ENCODE results near the gene KLF2.

The KLF2 gene

DNA sequence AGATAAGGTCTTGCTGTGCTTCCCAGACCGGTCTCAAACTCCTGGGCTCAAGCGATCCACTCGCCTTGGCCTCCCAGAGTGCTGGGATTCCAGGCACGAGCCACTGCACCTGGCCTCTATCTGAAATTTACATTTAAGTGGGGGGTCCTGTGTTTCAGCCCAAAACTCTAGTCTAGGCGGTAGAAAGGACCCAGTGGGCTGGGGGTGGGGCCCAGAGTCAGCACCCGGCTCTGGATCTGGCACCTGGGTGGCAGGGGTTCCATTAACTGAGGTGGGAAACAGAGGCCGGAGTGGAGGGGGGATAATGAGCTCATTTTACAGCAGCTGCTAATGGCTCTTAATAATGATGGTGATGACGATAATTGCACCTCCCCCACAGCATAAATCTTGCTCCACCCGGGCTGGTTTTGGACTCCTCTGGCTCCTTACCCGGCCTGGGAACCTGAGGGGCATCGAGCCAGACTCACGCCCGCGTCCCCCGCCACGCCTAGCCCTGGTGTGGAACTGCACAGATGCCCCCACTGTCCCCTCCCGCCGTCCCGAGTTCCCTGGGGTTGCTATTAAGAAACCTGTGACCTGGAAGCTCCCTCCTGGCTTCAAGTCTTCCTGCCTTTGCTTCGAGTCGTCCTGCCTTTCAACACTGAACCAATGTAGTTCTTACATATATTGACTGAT is 17.8 kb upstream of the KLF2 start:
- DNase-seq = no peak

DNA sequence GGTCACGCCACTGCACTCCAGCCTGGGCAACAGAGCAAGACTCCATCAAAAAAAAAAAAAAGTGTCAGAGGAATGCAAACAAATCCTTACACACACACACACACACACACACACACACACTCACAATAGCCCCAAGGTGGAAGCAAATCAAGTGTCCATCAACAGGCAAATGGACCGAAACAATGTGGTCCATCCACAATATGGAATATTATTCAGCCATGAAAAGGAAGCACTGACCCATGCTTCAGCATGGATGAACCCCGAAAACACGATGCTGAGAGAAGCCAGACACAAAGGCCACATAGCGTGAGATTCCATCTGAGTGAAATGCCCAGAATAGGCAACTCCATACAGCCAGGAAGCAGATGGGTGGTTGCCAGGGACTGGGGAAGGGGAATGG is 16.5 kb upstream of the KLF2 start:
- no peak for DNase-seq

DNA sequence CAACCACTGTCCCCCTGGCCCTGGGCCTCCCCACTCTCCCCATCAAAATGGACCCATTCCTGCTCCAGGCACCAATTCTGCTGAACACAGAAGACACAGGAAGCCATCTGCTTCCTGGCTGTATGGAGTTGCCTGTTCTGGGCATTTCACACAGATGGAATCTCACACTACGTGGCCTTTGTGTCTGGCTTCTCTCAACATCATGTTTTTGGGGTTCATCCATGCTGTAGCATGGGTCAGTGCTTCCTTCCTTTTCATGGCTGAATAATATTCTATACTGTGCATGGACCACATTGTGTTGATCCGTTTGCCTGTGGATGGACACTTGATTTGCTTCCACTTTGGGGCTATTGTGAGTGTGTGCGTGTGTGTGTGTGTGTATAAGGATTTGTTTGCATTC is 15.0 kb upstream of the KLF2 start:
- no peak for DNase-seq

DNA sequence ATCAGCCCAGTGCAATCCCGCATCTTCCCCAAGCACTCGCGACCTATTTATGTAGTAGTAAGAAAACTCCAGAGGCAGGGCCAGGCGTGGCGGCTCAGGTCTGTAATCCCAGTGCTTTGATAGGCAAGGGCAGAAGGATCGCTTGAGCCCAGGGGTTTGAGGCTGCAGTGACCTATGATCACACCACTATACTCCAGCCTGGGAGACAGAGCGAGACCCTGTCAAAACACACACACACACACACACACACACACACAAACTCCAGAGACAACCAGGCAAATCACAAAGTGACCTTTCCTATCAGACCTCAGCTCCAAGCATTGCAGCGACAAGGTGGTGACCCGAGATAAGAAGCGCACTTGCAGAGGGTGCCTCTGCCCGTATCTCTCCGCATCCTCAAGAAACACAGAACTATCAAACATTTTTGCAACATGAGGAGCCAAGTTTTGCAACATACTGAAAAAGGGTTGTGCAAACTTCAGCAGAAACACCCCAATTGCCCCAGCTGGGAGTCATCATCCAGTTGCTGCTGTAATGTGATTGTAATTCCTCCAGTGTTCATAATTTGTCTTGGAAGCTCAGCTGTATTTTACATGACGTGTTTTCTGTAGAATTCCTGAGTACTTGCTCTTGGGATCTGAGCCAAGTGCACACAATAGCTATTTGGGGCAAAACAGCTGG is 8.7 kb upstream of the KLF2 start:
- DNase-seq = peak in 4 of 58 donors; percentile 5 to 27 (median 14)

DNA sequence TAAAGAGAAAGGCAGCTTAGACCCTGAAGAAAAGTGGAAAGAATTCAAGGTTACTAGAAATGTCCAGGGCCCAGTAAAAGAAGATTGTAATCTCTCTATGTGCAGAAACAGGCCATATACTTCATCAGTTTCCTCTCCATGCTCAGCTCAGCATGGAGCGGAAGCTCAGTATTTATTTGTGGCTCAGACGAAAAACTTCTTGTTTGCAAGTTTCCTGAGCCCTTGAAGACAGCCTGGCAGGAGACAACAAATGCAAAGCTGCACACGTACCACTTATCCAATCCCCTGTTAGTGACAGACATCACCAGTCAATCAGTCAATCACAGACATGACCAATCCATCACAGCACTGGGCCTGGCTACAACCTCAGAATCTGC is 8.1 kb upstream of the KLF2 start:
- no peak for DNase-seq

DNA sequence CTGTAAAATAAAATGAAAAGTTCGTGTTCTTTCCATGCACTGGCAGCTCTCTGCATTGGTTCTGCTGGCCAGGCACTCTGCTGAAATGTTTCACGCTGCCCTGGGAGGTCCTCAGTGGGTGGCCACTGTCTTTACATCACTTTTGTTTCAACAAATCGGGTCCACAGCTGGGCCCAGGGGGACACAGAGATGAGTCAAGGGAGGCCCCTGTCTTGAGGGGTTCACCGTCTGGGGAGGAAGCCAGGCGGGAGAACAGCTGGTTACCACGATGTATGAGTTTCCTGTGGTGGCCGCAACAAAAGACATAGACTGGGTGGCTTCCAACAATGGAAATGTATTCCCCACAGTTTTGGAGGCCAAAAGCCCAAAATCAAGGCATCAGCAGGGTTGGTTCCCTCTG is 5.1 kb upstream of the KLF2 start:
- no peak for DNase-seq

DNA sequence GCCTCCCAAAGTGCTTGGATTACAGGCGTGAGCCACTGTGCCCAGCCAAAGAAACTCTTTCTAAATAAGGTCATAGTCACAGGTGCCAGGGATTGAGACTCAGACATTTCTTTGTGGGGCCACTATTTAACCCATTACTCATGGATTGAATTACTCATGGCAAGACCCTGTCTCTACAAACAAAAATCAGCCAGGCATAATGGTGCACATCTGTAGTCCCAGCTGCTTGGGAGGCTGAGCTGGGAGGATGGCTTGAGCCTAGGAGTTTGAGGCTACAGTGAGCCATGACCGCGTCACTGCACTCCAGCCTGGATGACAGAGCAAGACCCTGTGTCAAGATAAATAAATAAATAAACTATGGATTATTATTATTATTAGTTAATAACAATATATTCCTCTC is 3.6 kb upstream of the KLF2 start:
- DNase-seq = no peak

DNA sequence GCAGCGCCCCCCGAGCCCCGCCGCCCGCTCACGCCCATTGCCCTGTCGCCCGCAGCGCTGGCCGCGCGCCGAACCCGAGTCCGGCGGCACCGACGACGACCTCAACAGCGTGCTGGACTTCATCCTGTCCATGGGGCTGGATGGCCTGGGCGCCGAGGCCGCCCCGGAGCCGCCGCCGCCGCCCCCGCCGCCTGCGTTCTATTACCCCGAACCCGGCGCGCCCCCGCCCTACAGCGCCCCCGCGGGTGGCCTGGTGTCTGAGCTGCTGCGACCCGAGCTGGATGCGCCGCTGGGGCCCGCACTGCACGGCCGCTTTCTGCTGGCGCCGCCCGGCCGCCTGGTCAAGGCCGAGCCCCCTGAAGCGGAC is 518 bp downstream of the KLF2 start:
- DNase-seq = no peak

DNA sequence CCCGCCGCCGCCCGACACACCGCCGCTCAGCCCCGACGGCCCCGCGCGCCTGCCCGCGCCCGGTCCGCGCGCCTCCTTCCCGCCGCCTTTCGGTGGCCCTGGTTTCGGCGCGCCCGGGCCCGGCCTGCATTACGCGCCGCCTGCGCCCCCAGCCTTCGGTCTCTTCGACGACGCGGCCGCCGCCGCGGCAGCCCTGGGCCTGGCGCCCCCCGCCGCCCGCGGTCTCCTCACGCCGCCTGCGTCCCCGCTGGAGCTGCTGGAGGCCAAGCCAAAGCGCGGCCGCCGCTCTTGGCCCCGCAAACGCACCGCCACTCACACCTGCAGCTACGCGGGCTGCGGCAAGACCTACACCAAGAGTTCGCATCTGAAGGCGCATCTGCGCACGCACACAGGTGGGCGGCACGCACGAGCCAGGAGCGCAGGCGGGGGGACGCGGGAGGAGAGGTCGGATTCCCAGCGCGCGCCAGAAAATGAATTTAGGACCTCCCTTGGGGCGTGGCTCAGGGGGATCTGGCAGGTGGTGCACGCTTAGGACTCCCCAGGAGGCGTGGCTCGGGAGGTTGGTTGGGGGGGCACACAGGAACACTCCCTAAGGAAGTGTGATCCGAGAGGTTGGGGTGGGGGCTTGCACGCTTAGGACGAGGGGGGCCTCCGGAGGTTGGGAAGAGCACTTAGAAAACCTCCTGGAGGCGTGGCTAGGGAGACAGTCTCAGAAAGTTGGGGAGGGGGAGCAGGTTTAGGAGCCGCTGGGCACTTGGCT is 1.2 kb downstream of the KLF2 start:
- peak in 7 of 58 donors; percentile 2 to 24 (median 16) for DNase-seq

DNA sequence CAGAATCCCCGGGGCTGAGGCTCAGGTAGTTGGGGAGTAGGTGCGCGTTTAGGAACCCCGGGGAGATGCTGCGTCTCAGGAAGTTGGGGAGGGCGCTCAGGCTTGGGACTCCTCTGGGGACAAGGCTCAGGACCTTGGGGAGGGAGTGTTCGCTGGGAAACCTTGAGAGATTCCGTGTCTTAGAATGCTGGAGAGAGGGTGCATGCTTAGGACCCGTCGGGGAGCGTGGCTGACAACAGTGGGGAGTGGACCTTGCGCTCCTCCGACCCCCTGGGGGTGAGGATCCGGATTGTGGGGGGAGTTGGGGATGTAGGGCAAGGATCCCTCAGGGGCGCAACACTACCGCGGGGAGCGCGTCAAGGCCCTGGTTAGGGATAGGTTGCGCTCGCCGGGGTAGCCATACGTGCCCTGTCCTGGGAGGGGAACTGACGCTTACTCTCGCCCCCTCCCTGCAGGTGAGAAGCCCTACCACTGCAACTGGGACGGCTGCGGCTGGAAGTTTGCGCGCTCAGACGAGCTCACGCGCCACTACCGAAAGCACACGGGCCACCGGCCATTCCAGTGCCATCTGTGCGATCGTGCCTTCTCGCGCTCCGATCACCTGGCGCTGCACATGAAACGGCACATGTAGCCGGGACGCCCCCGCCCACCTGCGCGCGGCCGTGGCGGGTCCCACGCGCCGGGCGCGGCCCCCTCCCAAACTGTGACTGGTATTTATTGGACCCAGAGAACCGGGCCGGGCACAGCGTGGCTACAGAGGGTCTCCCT is 2.0 kb downstream of the KLF2 start:
- no peak for DNase-seq

DNA sequence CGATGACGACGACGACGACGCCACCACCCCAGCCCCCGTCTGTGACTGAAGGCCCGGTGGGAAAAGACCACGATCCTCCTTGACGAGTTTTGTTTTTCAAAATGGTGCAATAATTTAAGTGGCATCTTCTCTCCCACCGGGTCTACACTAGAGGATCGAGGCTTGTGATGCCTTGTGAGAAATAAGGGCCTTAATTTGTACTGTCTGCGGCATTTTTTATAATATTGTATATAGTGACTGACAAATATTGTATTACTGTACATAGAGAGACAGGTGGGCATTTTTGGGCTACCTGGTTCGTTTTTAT is 2.5 kb downstream of the KLF2 start:
- DNase-seq = no peak

DNA sequence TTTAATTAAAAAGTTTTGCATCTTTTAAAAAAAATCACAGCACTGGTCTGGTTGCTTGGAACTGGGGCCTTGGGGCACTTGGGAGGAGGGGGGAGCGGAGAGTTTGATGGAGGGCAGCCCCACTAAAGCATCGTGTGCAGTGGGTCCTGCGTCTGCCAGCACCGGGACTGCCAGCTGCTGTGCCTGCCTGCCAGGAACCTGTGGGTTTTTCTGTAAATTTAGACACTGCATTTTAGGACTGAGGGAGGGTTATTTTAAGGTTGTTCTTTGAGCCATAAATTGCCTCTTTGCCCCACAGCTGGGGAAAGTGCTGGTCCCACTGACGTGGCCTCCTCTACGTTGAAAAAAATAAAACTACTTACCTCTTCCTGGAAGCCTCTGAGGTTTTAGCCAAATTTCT is 2.9 kb downstream of the KLF2 start:
- DNase-seq = peak in 1 of 58 donors; percentile 12

DNA sequence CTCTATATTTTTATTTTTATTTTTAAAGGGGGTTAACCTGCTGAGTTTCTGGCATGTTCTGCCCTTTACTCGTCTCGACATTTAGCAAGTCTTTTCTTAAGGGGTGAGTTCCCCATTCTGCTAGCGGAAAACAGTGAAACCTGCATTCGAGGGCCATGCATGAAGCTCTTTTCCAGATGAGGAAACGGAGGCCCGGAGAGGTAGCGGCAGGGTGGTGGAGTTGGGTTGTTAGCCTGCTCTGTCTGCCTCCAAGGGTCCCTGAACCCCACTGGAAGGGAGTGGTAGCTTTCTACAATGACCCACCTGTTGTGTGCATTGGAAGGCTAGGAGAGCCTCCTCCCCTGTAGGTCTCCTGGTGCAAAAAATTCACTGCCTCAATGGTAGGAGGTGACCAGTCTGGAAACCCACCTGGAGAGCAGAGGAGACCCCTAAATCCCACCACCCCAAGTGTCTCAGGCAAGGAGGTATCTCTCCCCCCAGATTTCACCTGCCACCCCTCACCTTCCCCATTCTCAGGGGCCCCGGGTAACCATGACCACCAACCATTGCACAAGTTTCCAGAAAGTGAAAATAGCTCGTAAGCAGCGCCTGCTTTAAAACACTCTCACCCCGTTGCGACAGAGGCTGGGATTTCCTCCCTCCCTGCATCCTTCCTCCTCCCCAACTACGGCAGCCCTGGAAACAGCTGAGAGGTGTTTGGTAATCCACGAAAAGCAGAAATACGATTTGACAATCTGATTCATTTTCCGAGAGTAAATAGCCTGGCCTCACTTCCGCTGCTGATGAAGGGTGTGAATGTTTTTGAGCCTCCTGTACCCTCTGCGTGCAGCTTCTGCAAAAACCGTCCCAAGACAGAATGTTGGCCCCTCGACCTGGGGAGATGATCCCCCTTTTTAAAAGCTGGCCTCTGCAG is 3.5 kb downstream of the KLF2 start:
- peak in 44 of 58 donors; percentile 8 to 76 (median 31) for DNase-seq

DNA sequence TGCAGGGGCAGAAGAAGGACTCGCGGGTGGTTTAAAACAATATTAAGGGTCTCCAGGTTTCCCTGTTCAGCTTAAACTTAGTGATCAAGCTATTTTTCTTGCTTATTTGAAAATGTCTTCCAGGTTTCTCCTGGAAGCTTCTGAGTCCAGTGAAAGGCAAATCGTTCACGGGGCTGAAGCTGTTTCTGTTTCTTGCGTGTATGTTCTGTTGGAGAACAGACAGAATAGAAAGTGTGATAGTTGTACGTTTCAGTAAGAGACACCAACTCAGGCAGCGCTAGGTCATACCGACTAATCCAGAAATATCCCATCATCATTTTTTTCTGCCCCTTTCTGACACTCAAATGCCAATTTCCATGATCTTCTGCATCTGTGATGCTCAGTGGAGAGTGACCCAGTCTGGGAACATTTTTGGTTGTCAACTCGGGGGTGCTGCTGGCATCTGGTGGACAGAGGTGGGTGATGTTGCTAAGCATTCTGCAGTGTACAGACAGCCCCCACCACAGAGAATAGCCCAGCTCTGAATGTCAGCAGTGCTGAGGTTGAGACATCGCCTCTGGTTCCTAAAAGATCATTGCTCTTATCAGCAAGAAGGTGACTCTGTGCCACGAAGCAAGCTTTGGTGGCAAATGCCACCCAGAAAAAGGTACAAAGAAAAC is 4.3 kb downstream of the KLF2 start:
- DNase-seq = peak in 4 of 58 donors; percentile 6 to 27 (median 24)

DNA sequence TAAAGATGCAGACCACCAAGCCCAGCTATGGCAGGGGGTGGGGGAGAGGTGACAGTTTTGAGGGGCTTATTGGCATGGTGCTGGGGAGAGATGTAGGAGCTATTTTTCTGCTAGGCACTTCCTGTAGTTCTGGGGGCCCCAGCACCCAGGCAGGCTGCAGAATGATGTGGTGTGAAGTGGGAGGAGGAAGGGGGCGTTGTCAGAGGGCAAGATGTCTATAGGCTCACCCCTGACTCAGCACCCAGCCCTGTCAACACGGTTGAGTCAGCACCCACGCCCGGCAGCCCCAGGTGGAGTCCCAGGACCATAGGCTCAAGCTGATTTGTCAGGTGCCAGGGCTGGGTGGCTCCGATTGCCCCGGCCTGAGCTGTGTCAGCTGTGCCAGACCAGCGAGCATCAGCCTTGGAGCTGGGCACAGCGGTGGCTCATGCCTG is 5.8 kb downstream of the KLF2 start:
- peak in 1 of 58 donors; percentile 11 for DNase-seq

DNA sequence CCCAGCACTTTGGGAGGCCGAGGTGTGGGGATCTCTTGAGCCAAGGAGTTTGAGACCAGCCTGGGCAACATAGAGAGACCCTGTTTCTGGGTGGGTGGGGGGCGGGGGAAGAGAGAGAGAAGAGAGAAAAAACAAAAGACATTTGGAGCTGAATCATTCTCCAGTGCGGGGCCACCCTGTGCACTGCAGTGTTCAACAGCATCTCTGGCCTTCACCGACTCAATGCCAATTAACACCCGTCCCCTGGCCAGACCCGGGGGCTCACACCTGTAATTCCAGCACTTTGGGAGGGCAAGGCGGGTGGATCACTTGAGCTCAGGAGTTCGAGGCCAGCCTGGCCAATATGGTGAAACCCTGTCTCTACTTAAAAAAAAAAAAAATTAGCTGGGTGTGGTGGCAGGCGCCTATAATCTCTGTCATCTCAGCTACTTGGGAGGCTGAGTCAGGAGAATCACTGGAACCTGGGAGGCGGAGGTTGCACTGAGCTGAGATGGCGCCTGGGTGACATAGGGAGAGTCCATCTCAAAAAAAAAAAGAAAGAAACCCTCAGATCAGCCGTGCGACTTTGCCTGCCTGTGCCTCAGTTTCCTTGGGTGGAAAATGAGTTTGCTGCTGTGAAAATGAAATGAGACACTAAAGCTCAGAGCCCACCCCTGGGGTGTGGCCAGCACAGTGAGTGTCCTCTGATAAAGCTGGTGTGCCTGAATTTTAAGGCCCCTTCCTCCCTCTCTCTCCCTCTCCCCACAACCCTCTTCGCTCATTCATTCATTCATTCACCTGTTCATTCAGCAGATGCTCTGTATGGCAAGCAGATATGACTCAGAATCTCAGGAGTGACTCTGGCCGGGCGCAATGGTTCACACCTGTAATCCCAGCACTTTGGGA is 6.4 kb downstream of the KLF2 start:
- DNase-seq = no peak

DNA sequence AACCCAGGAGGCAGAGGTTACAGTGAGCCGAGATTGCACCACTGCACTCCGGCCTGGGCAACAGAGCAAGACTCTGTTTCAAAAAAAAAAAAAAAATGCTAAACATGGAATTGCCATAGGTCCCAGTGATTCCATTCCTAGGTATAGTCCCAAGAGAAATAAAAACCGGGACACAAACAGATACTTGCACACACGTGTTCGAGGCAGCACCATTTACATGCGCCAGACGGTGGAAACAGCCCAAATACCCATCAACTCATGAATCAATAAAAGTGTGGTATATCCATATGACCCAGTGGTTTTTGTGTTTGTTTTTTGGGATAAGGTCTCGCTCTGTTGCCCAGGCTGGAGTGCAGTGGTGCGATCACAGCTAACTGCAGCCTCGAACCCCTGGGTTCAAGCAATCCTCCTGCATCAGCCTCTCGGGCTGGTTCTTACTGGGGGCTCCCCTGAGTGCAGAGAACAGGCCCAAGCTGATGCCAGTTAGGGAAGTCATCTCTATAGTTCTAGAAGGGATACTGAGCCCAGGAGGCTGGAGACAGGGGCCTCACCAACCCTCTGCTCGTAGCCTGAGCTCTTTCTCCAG is 8.5 kb downstream of the KLF2 start:
- no peak for DNase-seq

DNA sequence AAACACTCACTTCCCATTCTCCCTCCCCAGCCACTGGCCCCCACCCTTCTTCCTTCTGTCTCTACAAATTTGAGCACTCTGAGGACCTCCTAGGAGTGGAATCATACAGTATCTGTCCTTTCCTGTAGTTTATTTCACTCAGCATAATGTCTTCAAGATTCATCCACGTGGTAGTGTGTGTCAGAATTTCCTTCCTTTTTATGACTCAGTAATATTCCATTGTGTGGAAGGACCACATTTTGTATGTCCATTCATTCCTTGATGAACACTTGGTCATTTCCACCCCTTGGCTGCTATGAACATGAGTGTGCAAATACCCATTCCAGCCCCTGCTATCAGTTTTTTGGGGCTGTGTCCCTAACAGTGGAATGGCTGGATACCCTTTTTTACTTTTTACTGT is 9.8 kb downstream of the KLF2 start:
- DNase-seq = no peak

DNA sequence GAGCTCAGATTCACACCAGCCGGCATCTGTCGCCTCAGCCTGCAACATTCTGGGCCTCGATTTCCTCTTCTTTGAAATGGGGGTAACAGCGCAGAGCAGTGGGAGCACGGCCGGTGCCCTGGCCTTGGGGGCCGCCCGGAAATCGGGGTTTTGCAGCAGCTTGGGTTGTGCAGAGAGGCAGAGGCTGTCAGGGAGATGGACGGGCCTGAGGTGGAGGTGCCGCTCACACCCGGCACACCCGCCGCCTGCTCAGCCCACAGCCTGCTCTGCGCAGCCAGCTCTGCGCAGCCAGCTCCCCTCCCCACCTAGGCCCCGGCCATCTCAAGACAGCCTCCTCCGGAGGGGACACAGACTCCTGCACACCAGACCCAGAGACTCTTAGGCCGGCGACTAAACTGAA is 10.6 kb downstream of the KLF2 start:
- no peak for DNase-seq
